Stimulated activated CD4-positive, alpha-beta T cell treated with anti-CD3 and anti-CD28 coated beads, Interleukin-2, amount 100 ng/mL, for 48 hours (primary cell): ENCODE data around the gene KIAA1958.
"Not testable (repeated sequence)": the region's sequence is repeated elsewhere in the genome, so short reads cannot be mapped to it uniquely, and the experiment has no call there.

Experiments used
- DNase-seq, 2 donors: peaks; one replicate each; pipeline ENCODE4 v3.0.0-alpha.2; 2020

KIAA1958 gene

DNA sequence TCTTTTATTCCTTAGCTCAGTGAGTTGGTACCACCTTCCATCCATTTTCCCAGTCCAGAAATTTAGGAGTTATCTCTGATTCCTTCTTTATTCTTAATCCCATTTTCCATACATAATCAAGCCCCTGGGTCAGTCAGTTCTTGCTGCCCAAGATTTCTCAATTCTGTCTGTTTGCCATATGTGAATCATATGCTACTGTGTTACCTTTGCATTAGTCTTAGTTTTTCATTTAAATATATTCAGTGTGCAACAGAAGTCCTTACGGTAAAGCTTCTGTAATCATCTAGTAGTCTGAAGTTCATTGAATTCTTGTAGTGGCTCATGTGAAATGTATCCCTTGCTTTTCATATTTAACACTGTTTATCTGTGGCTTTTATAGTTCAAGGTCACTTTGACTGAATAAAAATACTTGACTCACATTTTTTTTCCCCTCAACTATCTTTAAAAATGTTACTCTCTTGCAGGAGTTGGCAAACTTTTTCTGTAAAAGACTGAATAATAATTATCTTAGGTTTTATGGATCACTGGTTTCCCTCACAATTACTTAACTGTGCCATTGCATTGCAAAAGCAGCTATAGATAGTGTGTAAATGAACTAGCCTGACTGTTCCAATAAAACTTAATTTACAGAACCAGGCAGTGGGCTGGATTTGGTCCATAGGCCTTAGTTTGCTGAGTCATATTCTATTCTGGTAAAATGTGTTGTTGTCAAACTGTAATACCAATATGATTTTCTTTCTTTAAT is 6.9 kb downstream of the KIAA1958 start:
- no peak for DNase-seq

DNA sequence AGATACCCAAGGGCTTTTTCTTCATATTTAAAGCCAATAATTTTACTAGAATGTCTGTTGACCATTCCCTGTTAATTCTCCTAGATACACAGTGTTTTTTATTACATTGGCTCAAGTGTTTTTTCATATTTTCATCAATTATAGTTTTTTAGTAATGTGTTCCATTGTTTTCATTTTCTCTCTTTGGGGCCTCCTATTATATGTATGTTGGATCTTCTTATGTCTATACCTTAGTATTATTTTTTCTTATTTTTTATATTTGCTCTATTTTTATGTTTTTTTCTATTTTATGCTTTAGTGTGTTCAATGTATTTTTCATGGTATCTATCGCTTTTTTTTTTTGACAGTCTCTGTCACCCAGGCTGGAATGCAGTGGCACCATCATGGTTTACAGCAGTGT is 7.5 kb downstream of the KIAA1958 start:
- DNase-seq, result no peak

DNA sequence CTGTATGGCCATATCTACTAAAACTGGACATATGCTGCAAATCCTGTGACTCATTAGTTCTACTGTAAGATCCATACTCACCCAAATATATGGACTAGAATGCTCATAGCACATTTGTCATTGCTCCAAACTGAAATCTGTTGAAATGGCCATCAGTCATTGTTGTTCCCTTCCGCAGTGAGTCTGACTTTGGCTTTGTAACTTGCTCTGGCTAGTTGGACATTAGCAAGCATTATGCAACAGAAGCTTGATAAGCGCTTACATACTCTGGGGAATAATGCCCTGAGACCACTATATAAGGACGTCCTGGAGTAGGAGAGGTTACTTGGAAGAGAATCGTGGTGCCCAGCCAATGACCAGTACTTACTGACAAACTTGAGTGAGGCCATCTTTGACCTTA is 9.0 kb downstream of the KIAA1958 start:
- DNase-seq, result no peak

DNA sequence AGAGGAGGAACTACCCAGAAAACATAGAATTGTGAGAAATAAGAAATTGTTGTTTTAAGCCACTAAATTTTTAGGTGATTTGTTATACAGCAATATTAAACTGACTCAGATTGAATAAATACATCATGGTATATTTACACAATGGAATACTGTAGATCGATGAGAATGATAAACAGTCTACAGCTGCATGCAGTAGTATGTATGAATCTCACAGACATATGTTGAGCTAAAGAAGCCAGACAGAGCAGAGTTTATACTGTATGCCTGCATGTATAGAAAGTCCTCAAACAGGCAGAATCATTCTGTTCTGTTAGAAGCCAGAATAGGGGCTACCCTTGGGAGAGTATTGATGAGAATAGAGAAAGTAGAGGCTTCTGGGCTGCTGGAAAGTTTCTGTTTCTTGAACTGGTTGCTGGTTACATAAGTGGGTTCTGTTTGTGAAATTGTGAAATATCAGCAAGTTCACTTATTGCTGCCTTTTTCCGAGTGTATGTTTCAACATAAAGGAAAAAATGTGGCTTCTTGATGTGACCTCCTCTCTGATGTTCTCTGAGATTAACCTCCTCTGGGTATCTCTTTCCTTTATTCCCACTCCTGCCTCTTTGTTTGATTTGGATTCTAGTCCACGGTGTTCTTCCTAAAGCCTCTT is 9.6 kb downstream of the KIAA1958 start:
- DNase-seq, result no peak

DNA sequence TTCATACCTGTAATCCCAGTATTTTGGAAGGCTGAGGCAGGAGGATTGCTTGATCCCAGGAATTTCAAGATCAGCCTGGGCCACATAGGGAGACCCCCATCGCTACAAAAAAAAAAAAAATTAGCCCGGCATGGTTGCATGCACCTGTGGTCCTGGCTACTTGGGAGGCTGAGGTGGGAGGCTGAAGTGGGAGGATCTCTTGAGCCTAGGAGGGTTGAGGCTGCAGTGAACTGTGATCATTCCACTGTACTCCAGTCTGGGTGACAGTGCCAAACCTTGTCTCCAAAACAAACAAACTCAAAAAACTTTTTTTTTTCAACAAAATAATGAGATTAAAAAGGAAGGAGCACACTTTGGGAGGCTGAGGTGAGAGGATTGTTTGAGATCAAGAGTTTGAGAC is 14.2 kb downstream of the KIAA1958 start:
- DNase-seq, result no peak

DNA sequence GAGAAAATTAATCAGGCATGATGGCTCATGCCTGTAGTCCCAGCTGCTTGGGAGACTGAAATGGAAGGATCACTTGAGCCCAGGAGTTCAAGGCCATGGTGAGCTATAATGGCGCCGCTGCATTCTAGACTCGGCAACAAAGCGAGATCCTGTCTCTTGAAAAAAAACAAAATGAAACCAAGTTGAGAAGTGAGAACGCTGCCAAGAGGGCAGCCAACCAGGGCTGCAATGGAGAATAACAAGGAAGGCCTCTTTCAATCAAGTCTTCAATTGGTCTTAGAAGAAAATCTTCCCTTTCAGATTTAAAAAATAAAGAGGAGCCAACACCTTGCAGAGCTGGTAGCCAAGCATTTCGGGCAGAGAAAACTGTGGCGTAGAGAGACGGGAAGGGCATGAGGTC is 14.7 kb downstream of the KIAA1958 start:
- no peak for DNase-seq

DNA sequence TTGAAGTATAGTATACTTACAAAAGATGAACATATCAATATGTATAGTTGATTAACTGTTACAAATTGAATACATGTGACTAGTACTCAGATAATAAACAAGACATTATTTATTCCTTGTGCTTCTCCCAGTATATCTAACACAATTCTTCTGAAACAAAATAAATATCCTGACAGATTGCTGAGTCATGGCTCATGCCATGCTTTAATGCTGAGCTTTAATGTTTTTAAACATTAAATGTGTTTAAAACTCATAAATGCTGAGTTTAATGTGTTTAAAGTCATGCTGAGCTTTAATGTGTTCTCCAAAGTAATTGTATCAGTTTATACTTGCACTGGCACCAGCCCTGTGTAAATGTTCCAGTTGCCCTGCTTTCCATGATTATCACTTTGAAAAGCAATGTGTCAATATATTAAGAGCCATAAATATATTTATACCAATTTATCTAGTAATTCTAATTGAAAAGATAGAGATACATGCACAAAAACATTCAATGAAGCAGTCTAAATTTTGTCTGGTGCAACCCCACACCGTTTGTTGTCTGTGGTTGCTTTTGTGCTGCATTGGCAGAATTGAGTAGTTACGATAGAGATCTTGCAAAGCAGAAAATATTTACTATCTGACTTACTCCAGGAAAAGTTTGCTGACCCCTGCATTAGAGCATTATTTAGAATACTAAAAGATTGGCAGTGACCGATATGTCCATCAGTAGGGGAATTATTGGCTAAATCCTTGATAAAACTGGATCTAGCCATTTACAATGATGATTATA is 15.7 kb downstream of the KIAA1958 start:
- DNase-seq, result no peak

DNA sequence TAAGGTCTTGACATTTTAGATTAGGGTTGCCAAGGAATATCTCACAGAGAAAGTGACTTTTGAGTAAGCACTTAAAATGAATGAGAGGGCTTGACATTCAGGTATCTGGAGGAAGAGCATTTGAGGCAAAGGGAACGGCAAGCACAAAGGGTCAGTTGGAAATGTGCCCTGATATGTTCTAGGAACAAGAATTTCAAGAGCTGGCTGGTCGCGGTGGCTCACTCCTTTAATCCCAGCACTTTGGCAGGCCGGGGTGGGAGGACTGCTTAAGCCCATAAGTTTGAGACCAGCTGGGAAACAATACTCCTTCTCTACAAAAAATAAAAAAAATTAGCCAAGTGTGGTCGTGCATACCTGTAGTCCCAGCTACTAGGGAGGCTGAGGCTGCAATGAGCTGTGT is 16.5 kb downstream of the KIAA1958 start:
- no peak for DNase-seq

DNA sequence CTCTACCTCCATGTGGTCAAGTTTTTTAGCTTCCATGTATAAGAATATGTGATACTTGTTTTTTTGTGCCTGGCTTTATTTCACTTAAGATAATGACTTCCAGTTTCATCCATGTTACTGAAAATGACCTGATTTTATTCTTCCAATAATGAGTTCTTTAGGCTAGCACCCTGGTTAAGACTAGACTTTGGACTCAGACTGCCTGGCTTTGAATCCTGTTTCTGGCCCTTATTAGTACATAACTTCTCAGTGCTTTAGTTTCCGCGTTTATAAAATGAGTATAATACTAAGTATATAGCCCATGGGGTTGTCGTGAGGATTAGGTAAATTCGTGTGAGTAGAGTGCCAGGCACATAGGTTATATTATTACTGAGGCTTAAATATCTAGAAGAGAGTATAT is 18.5 kb downstream of the KIAA1958 start:
- DNase-seq, result no peak

DNA sequence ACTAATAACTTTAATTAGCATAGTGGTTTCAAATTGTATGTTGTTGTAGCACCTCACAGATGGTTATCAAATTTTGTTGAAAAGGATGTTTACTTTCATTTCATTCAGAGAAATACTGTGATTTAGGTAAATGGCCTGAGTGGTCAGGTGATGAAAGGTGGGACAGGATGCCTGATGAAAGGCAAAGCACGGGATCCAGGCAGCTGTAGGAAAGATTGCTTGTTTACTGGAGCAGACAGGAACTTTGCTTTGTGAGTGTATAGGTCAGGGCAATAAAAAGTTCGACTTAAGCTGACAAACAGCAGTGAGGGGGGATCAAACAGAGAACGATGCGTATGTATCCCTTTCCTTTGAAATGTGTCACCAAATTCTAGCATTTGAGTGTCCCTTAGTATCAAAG is 19.0 kb downstream of the KIAA1958 start:
- DNase-seq, result no peak

DNA sequence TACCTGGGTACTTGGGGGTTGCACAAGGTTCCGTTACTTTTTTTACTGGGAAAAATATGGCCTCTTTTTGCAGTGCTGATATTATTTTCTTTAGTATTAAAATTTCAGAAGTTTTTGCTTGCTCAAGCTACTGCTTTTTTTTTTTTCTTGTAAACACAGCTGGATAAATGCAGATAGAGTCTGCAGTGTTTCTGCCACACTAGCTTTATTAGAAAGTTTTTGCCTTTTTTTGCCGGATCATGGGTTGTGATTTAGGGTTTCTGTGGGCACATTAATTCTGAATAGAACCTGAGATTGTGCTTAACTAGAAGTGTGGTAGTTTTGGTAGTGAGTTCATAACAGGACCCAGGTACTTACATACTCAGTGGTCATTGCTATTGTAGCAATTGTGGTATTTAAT is 19.9 kb downstream of the KIAA1958 start:
- no peak for DNase-seq

DNA sequence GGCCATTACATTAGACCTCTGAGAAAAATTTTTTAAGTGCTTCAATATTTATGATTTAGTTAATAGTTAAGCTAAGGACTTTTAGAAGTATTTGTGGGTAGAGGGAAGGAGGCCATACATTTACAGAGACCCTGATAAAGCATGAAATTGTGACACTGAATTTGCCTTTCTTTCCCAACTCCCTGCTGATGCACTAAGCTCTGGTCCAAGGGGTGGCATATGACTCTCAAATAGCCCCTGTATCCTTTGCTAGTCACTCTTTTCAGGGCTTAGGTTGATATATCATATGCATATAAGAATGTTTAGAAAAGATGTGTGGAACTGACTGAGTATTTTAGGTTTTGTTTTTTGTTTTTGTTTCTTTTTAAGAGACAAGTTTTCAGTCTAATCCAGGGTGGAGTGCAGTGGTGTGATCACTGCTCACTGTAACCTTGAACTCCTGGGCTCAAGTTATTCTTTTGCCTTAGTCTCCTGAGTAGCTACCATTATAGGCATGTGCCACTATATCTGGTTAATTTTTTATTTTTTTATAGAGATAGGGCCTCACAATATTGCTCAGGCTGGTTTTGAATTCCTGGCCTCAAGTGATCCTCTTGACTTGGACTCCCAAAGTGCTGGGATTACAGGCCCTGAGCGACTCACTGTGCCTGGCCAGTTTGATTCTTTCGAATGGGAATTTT is 20.5 kb downstream of the KIAA1958 start:
- DNase-seq, result no peak

DNA sequence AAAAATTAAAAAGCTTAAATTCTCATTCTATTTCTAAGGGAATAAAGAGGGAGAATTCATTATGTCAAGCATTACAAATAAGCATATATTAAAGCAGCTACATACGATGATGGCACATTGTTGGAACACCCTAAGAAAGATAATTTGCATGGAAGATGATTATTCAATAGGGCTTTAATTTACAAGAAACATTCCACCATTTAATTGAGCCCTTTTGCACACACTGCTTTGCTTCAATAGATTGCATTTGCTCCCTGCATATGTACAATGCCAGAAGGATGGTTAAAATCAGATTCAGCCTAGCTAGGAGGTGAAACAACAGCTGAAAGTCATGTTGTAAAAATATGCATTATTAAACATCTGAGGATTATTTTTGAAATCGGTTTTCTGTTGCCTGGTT is 21.8 kb downstream of the KIAA1958 start:
- no peak for DNase-seq

DNA sequence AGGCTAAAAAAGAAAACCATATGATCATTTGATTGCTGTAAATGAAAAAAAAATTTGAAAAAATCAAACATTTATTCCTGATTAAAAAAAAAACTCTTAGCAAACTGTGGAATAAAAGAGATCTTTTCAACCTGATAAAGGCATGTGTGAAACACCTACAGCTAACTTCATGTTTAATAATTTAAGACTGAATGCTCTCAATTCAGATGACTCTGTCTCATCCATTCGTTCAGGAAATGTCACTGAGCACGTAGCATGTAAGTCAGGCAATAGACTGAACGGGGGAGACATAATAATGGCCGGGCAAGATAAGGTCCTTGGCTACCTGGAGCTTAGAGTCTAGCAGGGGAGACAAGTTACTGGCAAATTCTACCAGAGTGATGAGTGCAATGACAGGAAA is 25.8 kb downstream of the KIAA1958 start:
- not testable (repeated sequence) for DNase-seq

DNA sequence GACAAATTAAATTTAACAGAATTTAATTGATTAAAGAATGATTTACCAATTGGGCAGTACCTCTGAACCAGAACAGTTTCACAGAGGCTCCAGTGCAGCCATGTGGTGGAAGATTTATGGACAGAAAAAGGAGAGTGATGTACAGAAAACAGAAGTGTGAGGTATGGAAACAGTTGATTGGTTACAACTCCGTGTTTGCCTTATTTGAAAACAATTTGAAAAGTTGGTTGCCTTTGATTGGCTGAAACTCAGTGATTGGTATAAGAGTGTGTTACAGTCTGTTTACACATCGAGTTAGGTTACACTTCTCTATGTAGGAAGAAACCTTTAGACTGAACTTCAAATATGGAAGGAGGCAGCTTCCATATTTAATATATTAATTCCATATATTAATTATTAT is 30.1 kb downstream of the KIAA1958 start:
- no peak for DNase-seq

DNA sequence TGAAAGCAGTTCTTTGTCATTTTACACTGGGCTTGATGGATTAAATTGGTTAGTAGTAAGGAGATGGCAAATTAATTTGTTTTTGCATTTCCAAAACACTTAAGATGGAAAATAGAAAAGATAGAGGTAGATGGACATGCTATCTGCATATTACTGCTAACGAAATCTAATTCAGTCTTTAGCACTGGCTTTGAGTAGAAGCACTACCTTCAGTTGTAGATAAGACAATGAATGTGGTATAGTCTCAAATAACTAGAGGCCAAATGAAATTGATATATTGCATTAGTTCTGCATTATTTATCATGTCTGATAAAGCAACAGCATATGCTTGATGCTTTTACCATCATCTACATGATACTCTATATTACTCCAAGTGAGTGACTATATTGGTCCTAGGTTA is 33.4 kb downstream of the KIAA1958 start:
- DNase-seq, result no peak

DNA sequence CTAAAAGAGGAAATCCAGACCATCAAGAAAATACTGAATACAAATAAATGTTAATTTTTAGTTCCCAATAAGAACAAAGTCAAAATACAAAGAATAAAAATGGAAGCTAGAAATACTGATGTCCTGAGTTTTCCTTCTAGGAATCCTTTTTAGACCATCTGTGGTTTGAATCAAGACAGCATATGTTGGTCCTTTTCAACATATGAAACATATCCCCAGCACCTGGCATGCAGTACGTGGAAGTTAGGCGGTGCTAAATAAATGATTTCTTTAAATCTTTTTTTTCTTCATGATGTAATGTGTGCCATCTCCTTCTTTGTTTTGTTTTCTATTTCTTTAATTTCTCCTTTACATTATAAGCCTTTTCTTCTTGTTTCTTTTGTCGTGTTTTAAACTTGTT is 34.0 kb downstream of the KIAA1958 start:
- DNase-seq, result no peak

DNA sequence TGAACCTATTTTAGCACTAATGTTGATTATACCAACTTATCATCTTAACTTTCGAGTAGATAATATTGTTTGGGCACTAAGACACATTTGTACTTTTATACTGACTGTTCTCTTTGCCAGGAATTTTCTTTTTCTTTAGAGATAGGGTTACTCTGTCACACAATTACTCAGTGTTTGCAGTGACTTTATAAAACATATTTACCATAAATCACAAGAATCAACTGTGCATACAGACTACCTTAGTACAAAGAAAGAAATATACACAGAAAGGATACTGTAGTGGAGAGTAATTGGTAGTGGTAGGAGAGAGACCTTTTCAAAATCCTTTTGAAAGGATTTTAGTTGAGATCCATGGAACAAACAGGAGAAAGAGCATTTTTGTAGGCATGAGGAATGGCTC is 40.3 kb downstream of the KIAA1958 start:
- DNase-seq, result no peak

DNA sequence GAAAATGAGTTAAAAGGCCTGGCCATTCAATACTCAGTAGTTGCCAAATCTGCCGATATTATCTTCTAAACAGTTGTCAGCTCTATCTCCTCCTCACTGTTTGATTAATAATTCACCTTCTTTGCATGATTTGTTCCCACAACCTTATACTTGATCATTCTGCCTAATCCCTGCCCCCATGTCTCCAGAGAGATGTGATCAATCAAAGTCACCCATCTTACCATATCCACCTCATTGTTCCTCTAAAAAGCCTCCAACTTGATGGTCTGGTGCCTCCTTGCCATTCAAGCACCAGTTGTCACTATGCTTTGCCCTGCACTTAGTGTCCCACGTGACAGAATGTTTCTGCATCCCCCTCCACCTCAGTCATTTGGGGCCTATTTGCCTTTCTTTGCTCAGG is 41.3 kb downstream of the KIAA1958 start:
- no peak for DNase-seq

DNA sequence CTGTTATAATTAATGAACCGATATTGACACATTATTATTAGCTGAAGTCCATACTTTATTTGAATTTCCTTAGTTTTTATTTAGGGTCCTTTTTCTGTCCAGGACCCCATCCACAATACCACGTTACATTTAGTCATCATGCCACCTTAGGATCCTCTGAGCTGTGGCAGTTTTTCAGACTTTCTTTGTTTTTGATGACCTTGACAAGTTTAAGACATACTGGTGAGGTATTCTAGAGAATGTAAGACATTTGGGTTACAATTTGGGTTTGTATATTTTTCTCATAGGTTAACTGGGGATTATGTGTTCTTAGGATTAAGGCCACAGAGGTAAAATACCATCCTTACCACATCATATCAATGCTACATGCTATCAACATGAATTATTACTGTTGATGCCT is 42.7 kb downstream of the KIAA1958 start:
- DNase-seq, result no peak

DNA sequence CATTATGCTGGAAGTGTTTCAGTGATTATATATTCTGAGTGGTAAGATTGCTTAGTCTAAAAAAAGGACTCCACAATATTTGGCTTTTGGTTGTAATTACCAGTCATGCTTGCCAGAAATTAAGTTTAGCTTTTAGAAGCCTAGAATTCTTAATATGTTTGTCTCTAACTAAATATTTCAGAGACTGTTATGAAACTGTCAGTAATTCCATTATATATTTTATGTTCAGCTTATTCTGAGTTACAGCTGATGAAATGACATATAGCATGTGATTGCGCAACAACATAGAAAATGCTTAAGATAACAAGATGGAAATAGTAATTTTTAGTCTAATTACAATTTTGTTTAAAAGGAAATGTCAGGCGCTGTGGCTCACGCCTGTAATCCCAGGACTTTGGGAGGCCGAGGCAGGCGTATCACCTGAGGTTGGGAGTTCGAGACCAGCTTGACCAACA is 44.2 kb downstream of the KIAA1958 start:
- DNase-seq, result no peak

DNA sequence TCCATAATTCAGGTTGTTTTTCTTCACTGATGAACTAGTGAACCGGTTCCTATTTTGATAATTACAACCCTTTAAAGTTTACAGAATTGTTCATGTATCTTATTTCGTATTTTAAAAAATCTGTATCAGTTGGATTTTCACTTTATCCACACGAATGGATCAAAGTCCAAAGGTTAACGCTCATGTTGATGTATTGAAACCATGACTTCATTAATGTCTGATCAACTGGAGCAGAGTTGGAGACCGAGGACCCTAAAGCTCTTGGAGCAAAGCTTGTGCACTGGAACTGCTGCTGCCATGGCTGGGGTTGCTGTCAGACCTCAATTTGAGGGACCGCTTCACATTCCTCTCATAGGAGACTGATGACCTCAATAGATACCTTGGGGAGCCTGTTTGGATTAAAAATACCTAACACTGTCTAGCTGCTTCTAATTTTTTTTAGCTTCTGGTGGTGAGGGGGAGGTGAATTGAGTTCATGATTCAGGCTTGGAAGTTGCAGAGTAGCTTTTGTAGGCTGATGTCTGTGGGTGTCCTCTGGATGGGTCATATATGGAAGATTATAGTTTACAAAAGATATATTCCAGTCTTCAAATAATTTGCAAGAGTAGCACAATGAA is 45.1 kb downstream of the KIAA1958 start:
- DNase-seq, result no peak

DNA sequence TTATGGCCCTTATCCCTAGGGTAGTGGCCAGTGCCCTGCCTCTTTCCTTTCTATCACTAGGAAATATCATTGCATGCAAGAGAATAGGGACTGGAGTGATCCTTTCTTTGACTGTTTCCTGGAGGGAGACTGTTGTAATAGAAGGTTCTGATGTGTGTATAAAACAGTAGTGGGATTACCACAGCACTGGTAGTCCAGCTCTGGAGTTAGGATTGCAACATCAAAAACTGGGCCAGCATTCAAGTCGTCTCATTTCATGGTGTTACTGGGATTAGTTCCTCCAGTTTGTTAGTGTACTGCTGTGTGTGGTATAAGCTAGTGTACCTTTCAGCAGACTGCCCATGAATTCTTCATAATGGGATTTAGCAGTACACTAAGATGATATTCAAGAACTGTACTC is 45.8 kb downstream of the KIAA1958 start:
- DNase-seq, result no peak
